ENCODE measurements around the gene TMEM232.

The TMEM232 gene

DNA sequence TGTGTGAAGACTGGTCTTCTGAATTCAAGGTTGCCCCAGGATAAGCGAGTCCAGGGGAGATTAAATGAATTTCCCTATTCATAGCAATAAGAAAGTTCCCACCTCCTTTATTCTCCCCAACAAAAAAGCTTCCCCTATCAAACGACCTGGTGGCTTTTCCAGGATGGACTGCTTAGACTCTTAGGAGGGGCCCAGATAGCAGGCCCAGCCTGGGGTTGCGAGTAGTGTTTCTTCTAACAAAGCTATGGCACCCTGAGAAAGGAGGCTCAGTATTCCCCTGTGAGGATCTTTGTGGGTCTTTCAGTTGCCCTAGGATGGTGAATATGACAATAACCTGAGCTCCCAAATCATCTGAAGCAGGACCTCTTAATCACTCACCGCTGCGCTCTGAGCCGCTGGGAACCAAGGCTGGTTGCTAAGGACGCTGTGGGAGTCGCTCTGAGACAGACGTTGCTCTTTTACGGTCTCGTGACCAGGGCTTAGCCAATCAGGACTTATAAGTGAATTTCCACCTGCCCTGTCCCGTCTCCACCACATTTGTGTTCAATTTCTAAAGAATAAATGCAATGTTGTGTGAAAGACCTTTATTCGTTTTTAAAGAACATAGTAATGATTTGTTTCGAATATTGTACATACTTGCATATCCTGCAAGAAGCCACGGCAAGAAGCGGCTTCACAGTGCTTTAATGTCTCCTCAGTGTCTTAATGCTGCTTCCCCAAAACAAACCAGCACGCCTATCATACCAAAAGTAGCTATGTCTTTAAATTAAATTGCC lies at the start of gene TMEM232:
TMEM232 (minus strand) TSS at position 423 of the 776 bp plus-strand sequence. CDS start 59,319 bp downstream, outside the sequence.
- no peak for TF ChIP-seq CTCF (IDR thresholded peaks at IDR 0.05; ENCODE audit: low read depth, low read length, missing control alignments)
- peak; percentile 33 for DNase-seq (ENCODE audit: extremely low read depth, low read depth)
- peak within 1 kb of the TSS; percentile 28 for H3K4me3 ChIP-seq (replicated peaks; ENCODE audit: low read depth, low read length)

DNA sequence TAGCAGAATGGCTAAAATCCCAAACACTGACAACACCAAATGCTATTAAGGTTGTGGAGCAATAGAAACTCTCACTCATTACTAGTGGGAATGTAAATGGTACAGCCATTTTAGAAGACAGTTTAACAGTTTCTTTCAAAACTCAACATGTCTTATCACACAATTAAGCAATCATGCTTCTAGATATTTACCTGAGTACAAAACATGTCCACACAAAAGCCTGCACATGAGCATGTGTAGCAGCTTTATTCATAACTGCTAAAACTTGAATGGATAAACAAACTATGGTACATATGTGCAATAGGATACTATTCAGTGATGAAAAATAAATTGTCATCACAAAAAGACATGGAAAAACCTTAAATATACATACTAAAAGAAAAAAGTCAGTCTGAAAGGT lies 43.8 kb upstream of the TMEM232 start:
- no peak overlapping the region for H3K4me3 ChIP-seq (replicated peaks; ENCODE audit: low read depth, low read length)
- TF ChIP-seq CTCF (IDR thresholded peaks at IDR 0.05; ENCODE audit: low read depth, low read length, missing control alignments) = no peak
- DNase-seq (ENCODE audit: extremely low read depth, low read depth) = no peak

DNA sequence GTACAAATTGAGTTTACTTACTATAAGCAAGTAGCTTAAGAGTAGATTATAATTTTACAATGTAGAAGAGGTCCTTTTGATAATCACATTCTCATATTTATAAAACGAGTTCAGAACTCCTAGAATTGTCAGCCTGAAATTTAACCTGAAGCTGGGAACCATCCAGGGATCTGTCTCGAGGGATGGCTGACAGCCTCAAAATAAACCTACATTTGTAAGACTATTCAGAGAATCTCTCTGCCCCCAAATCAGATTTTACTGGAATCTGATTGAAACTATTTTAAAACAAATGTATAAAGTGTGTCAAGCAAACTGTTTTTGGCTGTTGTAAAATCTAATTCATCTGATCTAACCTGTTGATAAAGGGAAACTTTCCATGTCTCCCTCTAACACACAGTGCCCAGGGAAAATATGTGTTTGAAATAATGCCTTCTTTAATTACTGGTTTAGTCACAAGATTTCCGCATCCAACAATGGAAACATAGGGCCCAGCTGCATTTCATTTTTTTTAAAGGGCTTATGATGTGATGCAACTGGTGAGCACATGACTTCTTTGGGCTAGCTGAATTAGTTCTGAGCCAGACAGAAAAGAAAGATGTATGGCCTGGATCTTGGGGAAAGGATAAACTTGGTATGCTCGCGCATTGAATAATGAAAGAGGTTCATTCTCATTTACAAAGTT lies 42.7 kb upstream of the TMEM232 start:
- no peak overlapping the region for H3K4me3 ChIP-seq (replicated peaks; ENCODE audit: low read depth, low read length)
- TF ChIP-seq CTCF (IDR thresholded peaks at IDR 0.05; ENCODE audit: low read depth, low read length, missing control alignments) = no peak
- no peak for DNase-seq (ENCODE audit: extremely low read depth, low read depth)

DNA sequence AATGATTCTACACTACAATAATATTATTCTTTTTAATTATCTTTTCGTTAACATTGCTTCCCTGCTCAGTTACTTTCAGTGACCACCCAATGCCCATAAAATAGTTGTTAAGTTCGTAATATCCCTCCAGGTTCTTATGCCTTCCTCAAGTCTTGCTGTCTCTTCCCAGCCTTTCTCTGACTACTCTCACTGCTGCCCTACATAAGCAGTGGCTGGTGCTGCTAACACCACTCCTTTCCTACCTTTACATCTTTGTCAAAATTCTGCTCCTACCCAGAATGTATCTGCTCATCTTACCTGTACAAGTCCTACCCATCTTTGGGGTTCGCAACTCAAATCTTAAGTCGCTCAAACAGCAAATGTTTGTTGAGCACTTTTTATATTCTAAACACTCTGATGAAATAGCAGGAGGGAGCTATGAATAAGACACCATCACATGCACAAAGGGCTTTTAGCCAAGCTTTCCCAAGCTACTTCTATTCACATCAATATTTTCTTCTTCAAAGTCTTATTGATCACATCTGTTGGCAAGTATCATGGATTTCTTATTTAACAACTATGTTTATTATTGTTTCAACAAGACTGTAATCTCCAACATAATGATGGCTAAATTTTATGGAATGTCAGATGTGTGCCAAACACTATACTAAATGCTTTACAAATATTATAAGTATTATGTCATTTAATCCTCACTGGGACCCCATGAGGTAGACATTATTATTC lies 41.8 kb upstream of the TMEM232 start:
- no peak for TF ChIP-seq CTCF (IDR thresholded peaks at IDR 0.05; ENCODE audit: low read depth, low read length, missing control alignments)
- DNase-seq (ENCODE audit: extremely low read depth, low read depth) = no peak
- H3K4me3 ChIP-seq (replicated peaks; ENCODE audit: low read depth, low read length) = no peak overlapping the region

DNA sequence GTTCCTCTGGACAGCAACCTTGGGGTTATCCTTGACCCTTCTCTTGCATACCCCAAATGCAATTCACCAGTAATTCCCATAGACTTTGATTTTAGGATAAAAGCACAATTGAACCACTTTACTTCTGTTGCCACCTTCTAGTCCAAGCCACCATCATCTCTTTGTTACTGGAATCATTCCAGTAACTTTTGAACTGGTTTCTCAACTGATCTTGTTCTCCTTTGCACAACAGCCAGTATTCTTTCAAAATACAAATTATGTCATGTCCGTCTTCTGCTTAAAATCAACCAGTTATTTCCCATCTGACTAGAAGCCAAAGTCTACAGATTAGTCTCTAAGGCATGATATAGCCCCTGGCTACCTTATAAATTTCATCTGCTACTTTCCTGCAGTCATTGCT lies 33.7 kb upstream of the TMEM232 start:
- no peak for DNase-seq (ENCODE audit: extremely low read depth, low read depth)
- TF ChIP-seq CTCF (IDR thresholded peaks at IDR 0.05; ENCODE audit: low read depth, low read length, missing control alignments) = no peak
- H3K4me3 ChIP-seq (replicated peaks; ENCODE audit: low read depth, low read length) = no peak overlapping the region

DNA sequence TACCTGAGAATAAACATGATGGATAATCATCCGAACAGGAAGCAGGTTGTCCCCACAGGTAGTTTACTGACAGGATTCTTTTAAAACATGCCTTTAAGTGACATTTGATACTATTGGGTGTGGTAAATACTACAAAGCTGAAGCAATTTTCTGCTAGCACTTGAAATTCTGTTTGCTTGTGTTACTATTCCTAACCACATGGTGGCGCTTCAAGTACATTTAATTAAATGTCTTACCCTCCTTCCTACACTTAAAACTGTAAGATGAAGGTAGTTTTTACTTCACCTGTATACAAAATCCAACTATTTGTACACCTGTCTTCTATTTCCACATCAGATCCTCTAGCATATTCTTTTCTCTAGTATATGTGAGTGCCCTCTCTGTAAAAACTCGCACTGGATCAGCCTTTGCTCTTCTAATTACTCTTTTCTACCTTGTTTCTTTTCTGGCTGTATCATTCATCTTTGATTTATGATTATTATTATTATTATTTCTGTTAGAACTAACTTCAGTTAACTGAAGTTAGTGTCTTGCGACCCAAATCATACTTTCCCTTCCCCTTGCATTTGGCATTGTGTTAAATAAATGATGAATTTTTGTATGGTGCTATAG lies 30.8 kb upstream of the TMEM232 start:
- TF ChIP-seq CTCF (IDR thresholded peaks at IDR 0.05; ENCODE audit: low read depth, low read length, missing control alignments) = peak; percentile 46
- no peak for DNase-seq (ENCODE audit: extremely low read depth, low read depth)
- no peak overlapping the region for H3K4me3 ChIP-seq (replicated peaks; ENCODE audit: low read depth, low read length)
